Lower lobe of right lung (tissue), 2 donors: Measurements from ENCODE around the gene APOA4. TPM values are rescaled to one million over a fixed set of nuclear protein-coding genes. Genes with fewer than 3 reads are reported as not detected.
A peak's percentile ranks its signal among the peaks of the same experiment; 100 is the strongest.

Experiments used
- ATAC-seq, 2 donors: fragments of 200-7000 bp; cut with Tn5 transposase; one replicate each; pipeline ENCODE4 v1.9.1; 2020 to 2022; ENCODE audit warnings: mild to moderate bottlenecking in 2 of 2, moderate library complexity in 2 of 2
- DNase-seq: peaks from one replicate; pipeline ENCODE4 v3.0.0-alpha.2; 2020
- H3K27ac ChIP-seq: fragments of 200-600 bp; one replicate; pipeline ENCODE4 v1.8.0; 2022
- H3K27me3 ChIP-seq: fragments of 200-600 bp; one replicate; pipeline ENCODE4 v1.8.0; 2022; ENCODE audit warnings: low read depth
- H3K36me3 ChIP-seq: fragments of 200-600 bp; one replicate; pipeline ENCODE4 v1.8.0; 2022; ENCODE audit warnings: mild to moderate bottlenecking
- H3K4me1 ChIP-seq: fragments of 200-600 bp; one replicate; pipeline ENCODE4 v1.8.0; 2022
- H3K4me3 ChIP-seq: fragments of 200-600 bp; one replicate; pipeline ENCODE4 v1.8.0; 2022; ENCODE audit warnings: mild to moderate bottlenecking
- H3K9me3 ChIP-seq: fragments of 200-600 bp; one replicate; pipeline ENCODE4 v1.8.0; 2022
- intact Hi-C: fragments of 100-400 bp; cut with DNase I; formaldehyde crosslinking; loops from one replicate; pipeline ENCODE4 v1.11.0; 2022
- long read RNA-seq: library from polyadenylated mRNA; unstranded; transcript quantifications from one replicate; pipeline ENCODE4 v2.0.0, GENCODE V29; 2021
- total RNA-seq: library from RNA; stranded (reverse); fragmentation: NEBNext Ultra II Directional; extraction: Animal tissue kit (Norgen Biotek cat#: 25700); gene quantifications from one replicate; pipeline ENCODE4 v1.2.1, GENCODE V29; 2021
- TF ChIP-seq, protein P1 (sequence below): fragments of 200-600 bp; IDR thresholded peaks from one replicate; pipeline ENCODE4 v1.8.0; 2022; ENCODE audit warnings: antibody characterized with exemption, mild to moderate bottlenecking
- donor health status: DM: no; HTN: yes; CAD: no; lungs with severe emphysema.

The APOA4 gene
- total RNA-seq, result not detected
- long read RNA-seq, result 0 reads

DNA sequence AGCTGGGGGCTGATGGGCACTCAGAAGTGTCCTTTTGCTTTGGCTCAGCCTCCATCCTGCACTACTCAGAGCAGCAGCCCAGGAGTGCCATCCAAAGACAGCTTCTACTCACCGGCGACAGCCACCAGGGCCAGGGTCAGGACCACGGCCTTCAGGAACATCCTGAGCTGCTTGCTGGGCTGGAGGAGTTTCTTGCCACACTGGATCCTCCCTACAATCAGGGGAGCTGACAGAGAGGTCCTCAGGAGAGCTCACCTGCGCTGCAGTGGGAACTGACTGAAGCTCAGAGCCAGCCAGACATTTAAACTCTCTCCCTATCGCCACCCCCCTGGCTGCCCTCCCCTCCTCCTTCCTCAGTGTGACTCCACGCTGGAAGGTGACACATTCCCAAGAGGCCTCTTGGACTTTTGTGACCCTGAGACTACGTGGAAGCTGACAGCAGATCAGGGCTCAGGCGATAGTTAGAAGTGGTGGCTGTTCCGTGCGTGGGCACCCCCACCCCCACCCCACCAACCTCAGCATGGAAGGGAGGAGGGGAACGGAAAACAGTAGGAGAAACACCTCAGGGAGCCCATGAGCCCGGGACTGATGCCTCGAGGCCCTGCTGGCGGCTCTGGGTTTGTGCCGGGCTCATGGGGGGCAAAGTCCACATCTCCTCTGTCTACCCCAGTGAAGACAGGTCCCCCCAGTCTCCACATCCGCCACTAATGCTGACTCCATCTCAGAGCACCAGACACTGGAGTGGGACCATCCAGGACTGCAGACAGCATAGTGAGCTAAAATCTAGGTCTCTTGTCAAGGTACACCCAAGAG, at the start of gene APOA4:
Gene APOA4, minus strand, starts transcription at position 274 of the 813 bp plus-strand sequence. Its CDS starts 113 bp downstream, at position 161.
- no peak within 1 kb of the TSS for H3K27ac ChIP-seq

DNA sequence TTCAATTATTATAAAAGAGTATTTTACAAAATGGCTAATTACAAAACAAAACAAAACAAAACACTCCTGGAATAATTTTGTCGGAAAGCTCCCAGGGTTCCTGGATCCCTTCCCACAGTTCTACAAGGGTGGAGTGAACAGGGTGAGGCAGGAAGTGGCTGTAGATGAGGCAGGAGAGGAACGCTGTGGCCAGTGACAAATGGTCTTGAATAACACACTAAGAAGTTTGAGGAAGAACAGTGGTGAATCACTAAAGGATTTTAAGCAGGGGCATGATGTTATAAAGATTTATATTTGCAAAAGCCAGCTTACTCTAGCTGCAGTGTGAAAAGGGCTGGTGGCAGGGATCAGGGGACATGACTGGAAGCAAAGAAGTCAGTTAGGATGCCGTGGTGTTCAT, 48.1 kb upstream of the APOA4 start:
- peak overlapping the region; percentile 48 for H3K27ac ChIP-seq
- H3K4me1 ChIP-seq, result no peaks in the 10 kb centered on the region
- intact Hi-C loops, result no loop called here
- TF ChIP-seq, protein P1, sequence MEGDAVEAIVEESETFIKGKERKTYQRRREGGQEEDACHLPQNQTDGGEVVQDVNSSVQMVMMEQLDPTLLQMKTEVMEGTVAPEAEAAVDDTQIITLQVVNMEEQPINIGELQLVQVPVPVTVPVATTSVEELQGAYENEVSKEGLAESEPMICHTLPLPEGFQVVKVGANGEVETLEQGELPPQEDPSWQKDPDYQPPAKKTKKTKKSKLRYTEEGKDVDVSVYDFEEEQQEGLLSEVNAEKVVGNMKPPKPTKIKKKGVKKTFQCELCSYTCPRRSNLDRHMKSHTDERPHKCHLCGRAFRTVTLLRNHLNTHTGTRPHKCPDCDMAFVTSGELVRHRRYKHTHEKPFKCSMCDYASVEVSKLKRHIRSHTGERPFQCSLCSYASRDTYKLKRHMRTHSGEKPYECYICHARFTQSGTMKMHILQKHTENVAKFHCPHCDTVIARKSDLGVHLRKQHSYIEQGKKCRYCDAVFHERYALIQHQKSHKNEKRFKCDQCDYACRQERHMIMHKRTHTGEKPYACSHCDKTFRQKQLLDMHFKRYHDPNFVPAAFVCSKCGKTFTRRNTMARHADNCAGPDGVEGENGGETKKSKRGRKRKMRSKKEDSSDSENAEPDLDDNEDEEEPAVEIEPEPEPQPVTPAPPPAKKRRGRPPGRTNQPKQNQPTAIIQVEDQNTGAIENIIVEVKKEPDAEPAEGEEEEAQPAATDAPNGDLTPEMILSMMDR, result no peak
- DNase-seq (no peak), ATAC-seq (no peak)
- H3K36me3 ChIP-seq, result peaks cover 99% of the 10 kb centered on the region
- H3K9me3 ChIP-seq, result no peaks in the 10 kb centered on the region
- no peaks in the 10 kb centered on the region for H3K27me3 ChIP-seq
- no peak overlapping the region for H3K4me3 ChIP-seq

More for the DNA sequence above, at the start of gene APOA4:
- intact Hi-C loops, result no loop called here
- ATAC-seq (no peak), DNase-seq (no peak)
- Histone ChIP-seq H3K27me3 (no peaks in the 10 kb centered on the region), H3K4me3 (no peak within 1 kb of the TSS), H3K36me3 (no peaks in the 10 kb centered on the region), H3K4me1 (no peaks in the 10 kb centered on the region), H3K9me3 (no peaks in the 10 kb centered on the region)
- TF ChIP-seq, protein P1, result no peak

DNA sequence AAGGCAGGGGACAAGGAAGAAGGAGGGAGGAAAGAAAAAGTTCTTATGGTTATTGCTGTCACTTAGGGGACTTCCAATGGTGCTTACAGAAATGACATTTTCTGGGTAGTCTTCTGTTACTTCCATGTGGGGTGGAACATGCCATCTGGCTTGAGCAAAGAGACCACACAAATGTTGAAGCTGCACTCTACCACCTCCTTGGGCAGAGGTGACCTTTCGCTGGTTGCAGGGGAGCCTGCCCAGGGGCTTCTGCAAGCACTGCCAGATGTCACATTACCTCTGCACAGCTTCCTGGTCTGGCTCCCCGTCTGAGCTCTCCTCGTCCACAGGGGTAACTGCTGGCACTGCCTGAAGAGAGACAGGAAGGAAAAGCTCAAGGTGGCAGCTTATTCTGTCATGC, 47.0 kb upstream of the APOA4 start:
- no peaks in the 10 kb centered on the region for H3K27me3 ChIP-seq
- no peaks in the 10 kb centered on the region for H3K9me3 ChIP-seq
- H3K4me1 ChIP-seq, result no peaks in the 10 kb centered on the region
- DNase-seq (no peak), ATAC-seq (no peak)
- no peak overlapping the region for H3K27ac ChIP-seq
- no peak overlapping the region for H3K4me3 ChIP-seq
- TF ChIP-seq, protein P1, result no peak
- intact Hi-C loops, result no loop called here
- H3K36me3 ChIP-seq, result peaks cover 100% of the 10 kb centered on the region

DNA sequence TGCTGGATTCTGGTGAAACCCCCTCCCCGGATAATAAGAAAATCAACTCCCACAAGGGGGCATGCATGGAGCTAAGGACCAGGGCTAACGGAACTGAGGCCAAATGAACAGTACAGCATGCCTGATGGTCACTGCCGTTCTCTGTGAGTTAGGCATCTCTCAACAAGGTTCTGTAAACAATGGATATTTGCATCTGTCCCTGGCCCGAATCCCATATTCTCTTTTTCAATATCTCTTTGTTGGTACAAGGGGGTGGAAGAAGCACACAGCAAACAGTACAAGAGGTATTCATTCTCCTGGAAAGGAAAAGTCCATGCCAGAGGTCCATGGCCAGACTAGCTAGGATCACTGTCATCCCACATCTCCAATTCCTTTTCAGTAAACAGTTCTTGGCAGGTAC, 46.5 kb upstream of the APOA4 start:
- H3K4me3 ChIP-seq, result no peak overlapping the region
- H3K27ac ChIP-seq, result no peak overlapping the region
- intact Hi-C loops, result no loop called here
- no peaks in the 10 kb centered on the region for H3K27me3 ChIP-seq
- peaks cover 100% of the 10 kb centered on the region for H3K36me3 ChIP-seq
- no peak for DNase-seq
- no peaks in the 10 kb centered on the region for H3K9me3 ChIP-seq
- no peak for ATAC-seq
- TF ChIP-seq, protein P1, result no peak
- no peaks in the 10 kb centered on the region for H3K4me1 ChIP-seq

DNA sequence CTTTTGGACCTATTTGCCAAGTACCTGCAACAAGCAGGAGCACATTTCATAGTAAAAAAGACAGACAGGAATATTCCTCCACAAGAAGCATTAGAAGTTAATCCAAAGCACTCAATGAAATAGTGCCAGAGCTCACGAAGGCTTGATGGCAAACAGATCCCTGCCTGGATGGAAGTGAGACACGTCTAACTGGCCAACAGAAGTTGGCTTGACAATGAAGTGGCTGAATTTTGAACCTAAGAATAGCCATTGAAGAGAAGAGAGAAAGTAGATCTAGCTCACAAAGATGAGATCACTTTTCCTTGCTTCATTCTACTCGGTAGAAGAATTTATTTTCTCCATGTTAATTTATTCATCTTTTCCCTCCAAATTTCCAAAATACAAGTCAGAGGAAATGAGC, 45.0 kb upstream of the APOA4 start:
- peaks cover 100% of the 10 kb centered on the region for H3K36me3 ChIP-seq
- intact Hi-C loops, result no loop called here
- DNase-seq (no peak), ATAC-seq (no peak)
- H3K27me3 ChIP-seq, result no peaks in the 10 kb centered on the region
- no peak overlapping the region for H3K27ac ChIP-seq
- H3K4me3 ChIP-seq, result no peak overlapping the region
- TF ChIP-seq, protein P1, result no peak
- no peaks in the 10 kb centered on the region for H3K9me3 ChIP-seq
- H3K4me1 ChIP-seq, result no peaks in the 10 kb centered on the region
